ENCODE measurements around the gene DOK1.

The DOK1 gene

GRCh38 chr2:74540291-74540690, 14.2 kb upstream of the DOK1 start:
- no peak for TF ChIP-seq CTCF (conservative IDR thresholded peaks at IDR 0.05; ENCODE audit: low read length)
- DNase-seq (ENCODE audit: low read depth), result peak; percentile 80
- H3K4me3 ChIP-seq (ENCODE audit: low read length), result no peak overlapping the region

DNA sequence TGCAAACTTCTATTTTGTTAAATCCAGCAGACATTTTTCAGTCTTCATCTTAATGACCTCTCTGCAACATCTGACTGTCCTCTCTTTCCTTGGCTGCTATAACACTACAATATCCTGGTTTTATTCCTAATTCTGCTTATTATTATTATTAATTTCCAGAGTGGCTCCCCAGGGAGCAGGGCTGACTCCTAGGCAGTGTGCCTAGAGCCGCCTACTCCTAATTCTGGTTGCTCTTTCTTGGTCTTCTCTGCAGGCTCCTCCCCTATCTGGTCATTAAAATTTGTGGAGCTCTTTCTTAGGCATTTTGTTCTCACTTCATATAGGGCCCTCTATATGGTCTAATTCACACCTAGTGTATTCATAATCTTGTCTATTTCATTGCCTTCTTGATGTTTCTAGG, 11.5 kb upstream of the DOK1 start:
- no peak overlapping the region for H3K4me3 ChIP-seq (ENCODE audit: low read length)
- TF ChIP-seq CTCF (conservative IDR thresholded peaks at IDR 0.05; ENCODE audit: low read length), result no peak
- DNase-seq (ENCODE audit: low read depth), result no peak

DNA sequence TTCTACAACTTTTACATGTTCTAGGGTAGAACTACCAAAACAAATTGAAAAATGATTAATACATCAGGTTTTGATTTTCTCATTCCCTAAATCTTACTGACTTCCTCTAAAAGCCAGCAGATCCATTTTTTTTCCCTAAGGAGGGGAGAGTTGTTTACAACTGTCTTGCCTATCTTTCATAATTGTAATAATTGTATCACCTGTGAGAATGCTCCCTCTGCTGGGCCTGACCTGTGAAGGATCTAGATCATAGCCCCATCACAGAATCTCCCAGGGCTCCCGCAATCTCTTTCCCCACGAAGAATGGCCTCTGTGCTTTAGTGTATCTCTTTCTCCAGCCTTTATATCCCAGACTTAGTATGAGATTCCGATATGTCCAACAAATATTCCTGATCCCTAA, 9.9 kb upstream of the DOK1 start:
- no peak overlapping the region for H3K4me3 ChIP-seq (ENCODE audit: low read length)
- DNase-seq (ENCODE audit: low read depth), result no peak

GRCh38 chr2:74546004-74546403, 8.5 kb upstream of the DOK1 start:
- DNase-seq (ENCODE audit: low read depth), result no peak
- TF ChIP-seq CTCF (conservative IDR thresholded peaks at IDR 0.05; ENCODE audit: low read length), result no peak

More for the DNA sequence above, 9.9 kb upstream of the DOK1 start:
- no peak for TF ChIP-seq CTCF (conservative IDR thresholded peaks at IDR 0.05; ENCODE audit: low read length)

DNA sequence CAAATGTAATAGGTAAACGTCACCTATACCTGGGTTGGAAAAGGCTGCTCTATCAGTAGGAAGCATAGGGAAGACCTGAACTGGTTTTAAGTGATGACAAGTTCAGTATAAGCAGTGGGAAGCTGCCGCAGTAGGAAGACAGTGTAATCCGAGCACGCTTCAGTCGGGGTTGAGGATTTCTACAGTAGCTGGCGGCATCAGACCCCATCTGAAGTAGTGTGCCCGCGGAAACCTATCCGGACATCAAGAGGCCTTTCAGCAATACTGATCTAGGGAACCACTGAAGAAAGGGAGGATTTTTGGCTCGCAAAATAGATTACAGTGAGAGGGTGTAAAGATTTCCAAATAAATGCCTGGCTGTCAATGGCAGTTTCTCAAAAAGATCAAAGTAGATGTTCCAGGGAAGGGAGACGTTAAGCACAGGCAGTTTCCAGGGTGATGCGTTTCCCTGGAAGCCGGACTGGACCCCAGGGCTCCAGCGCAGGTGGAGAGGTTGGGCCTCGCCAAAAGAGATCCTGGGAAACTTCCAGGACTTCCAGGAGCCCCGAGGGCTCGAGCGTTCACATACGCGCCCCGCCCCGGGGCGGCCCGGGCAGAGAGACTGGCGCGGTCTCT, 6.1 kb upstream of the DOK1 start:
- no peak for TF ChIP-seq CTCF (conservative IDR thresholded peaks at IDR 0.05; ENCODE audit: low read length)
- DNase-seq (ENCODE audit: low read depth), result no peak
- peak overlapping the region; percentile 58 for H3K4me3 ChIP-seq (ENCODE audit: low read length)

More at GRCh38 chr2:74546004-74546403, 8.5 kb upstream of the DOK1 start:
- H3K4me3 ChIP-seq (ENCODE audit: low read length), result no peak overlapping the region

GRCh38 chr2:74548900-74549826, 5.4 kb upstream of the DOK1 start:
- peak overlapping the region; percentile 58 for H3K4me3 ChIP-seq (ENCODE audit: low read length)
- TF ChIP-seq CTCF (conservative IDR thresholded peaks at IDR 0.05; ENCODE audit: low read length), result no peak
- DNase-seq (ENCODE audit: low read depth), result peak; percentile 40
